ENCODE measurements around the gene SPDYE3. TPM values are rescaled to one million over a fixed set of nuclear protein-coding genes. Genes with fewer than 3 reads are reported as not detected.
"Not testable (repeated sequence)": the region's sequence is repeated elsewhere in the genome, so short reads cannot be mapped to it uniquely, and the experiment has no call there.

Gene SPDYE3
- total and polyA plus RNA-seq, 2 experiments from 2014 or later, result 3.4 TPM; not detected in 1

- H3K4me2 ChIP-seq, result peak overlapping the region; percentile 84
- WGBS (ENCODE audit: low lambda C conversion rate, missing lambda C conversion rate), result 2% methylated on average over 35 of the region's 101 CpGs
- H3K79me2 ChIP-seq, result peaks cover 26% of the 10 kb centered on the region
- H3K4me3 ChIP-seq, result peak overlapping the region; percentile 36
- H4K20me1 ChIP-seq (ENCODE audit: insufficient read depth, poor library complexity, severe bottlenecking), result peaks cover 7% of the 10 kb centered on the region
- peak overlapping the region; percentile 65 for H3K27ac ChIP-seq
- no peaks in the 10 kb centered on the region for H3K9me3 ChIP-seq (ENCODE audit: low read depth)
- no peaks in the 10 kb centered on the region for H3K27me3 ChIP-seq
- no peaks in the 10 kb centered on the region for H3K36me3 ChIP-seq (replicated peaks; ENCODE audit: insufficient read depth, low read depth)
- H2AFZ ChIP-seq, result peak overlapping the region; percentile 79
- DNase-seq (ENCODE audit: low spot score), result peak; percentile 98
- peaks cover 12% of the 10 kb centered on the region for H3K4me1 ChIP-seq (ENCODE audit: insufficient read depth)
- TF ChIP-seq EZH2phosphoT487 (IDR thresholded peaks at IDR 0.05; ENCODE audit: low read depth, severe bottlenecking, unreplicated experiment) (no peak), CTCF (IDR thresholded peaks at IDR 0.05; ENCODE audit: poor library complexity) (peak; percentile 22), EZH2 (IDR thresholded peaks at IDR 0.05; ENCODE audit: borderline replicate concordance) (no peak)
- no peaks in the 10 kb centered on the region for H3K9me2 ChIP-seq (replicated peaks; ENCODE audit: insufficient read depth)
Measured at GRCh38 chr7:100271716-100272537, 35.6 kb upstream of the SPDYE3 start.

GRCh38 chr7:100272538-100272902, 35.0 kb upstream of the SPDYE3 start:
- 50% methylated on average over 9 of the region's 11 CpGs for WGBS (ENCODE audit: low lambda C conversion rate, missing lambda C conversion rate)
- H3K4me2 ChIP-seq, result peak overlapping the region; percentile 84
- H3K27ac ChIP-seq, result peak overlapping the region; percentile 55
- not testable (repeated sequence) for H3K36me3 ChIP-seq (replicated peaks; ENCODE audit: insufficient read depth, low read depth); H3K27me3 ChIP-seq; H3K9me3 ChIP-seq (ENCODE audit: low read depth); H3K9me2 ChIP-seq (replicated peaks; ENCODE audit: insufficient read depth); H3K4me3 ChIP-seq; H4K20me1 ChIP-seq (ENCODE audit: insufficient read depth, poor library complexity, severe bottlenecking); DNase-seq (ENCODE audit: low spot score)
- H3K79me2 ChIP-seq, result peaks cover 20% of the 10 kb centered on the region
- peak overlapping the region; percentile 79 for H2AFZ ChIP-seq
- H3K4me1 ChIP-seq (ENCODE audit: insufficient read depth), result peaks cover 12% of the 10 kb centered on the region

GRCh38 chr7:100275120-100275519, 32.4 kb upstream of the SPDYE3 start:
- Histone ChIP-seq H3K27ac (no peak overlapping the region), H3K79me2 (no peaks in the 10 kb centered on the region), H4K20me1 (ENCODE audit: insufficient read depth, poor library complexity, severe bottlenecking) (no peaks in the 10 kb centered on the region), H2AFZ (no peak overlapping the region), H3K4me3 (no peak overlapping the region), H3K9me3 (ENCODE audit: low read depth) (no peaks in the 10 kb centered on the region), H3K27me3 (no peaks in the 10 kb centered on the region), H3K36me3 (replicated peaks; ENCODE audit: insufficient read depth, low read depth) (no peaks in the 10 kb centered on the region), H3K9me2 (replicated peaks; ENCODE audit: insufficient read depth) (no peaks in the 10 kb centered on the region), H3K4me2 (no peak overlapping the region), H3K4me1 (ENCODE audit: insufficient read depth) (peaks cover under 1% of the 10 kb centered on the region)
- no peak for DNase-seq (ENCODE audit: low spot score)
- no peak for TF ChIP-seq EZH2phosphoT487 (IDR thresholded peaks at IDR 0.05; ENCODE audit: low read depth, severe bottlenecking, unreplicated experiment)
- no peak for TF ChIP-seq EZH2 (IDR thresholded peaks at IDR 0.05; ENCODE audit: borderline replicate concordance)
- TF ChIP-seq CTCF (IDR thresholded peaks at IDR 0.05; ENCODE audit: poor library complexity), result no peak
- 95% methylated on average over 1 of the region's 1 CpG for WGBS (ENCODE audit: low lambda C conversion rate, missing lambda C conversion rate)

GRCh38 chr7:100276126-100276525, 31.4 kb upstream of the SPDYE3 start:
- not testable (repeated sequence) for H3K4me2 ChIP-seq; H3K9me2 ChIP-seq (replicated peaks; ENCODE audit: insufficient read depth); H3K9me3 ChIP-seq (ENCODE audit: low read depth); H3K4me1 ChIP-seq (ENCODE audit: insufficient read depth); H3K36me3 ChIP-seq (replicated peaks; ENCODE audit: insufficient read depth, low read depth); H2AFZ ChIP-seq; H3K79me2 ChIP-seq; H4K20me1 ChIP-seq (ENCODE audit: insufficient read depth, poor library complexity, severe bottlenecking); H3K4me3 ChIP-seq; H3K27me3 ChIP-seq; DNase-seq (ENCODE audit: low spot score); H3K27ac ChIP-seq
- WGBS (ENCODE audit: low lambda C conversion rate, missing lambda C conversion rate), result 86% methylated on average over 6 of the region's 6 CpGs

GRCh38 chr7:100282069-100282608, 25.4 kb upstream of the SPDYE3 start:
- not testable (repeated sequence) for H3K4me3 ChIP-seq; H2AFZ ChIP-seq; DNase-seq (ENCODE audit: low spot score); H4K20me1 ChIP-seq (ENCODE audit: insufficient read depth, poor library complexity, severe bottlenecking); H3K27ac ChIP-seq; H3K4me1 ChIP-seq (ENCODE audit: insufficient read depth); H3K9me3 ChIP-seq (ENCODE audit: low read depth); H3K4me2 ChIP-seq; H3K9me2 ChIP-seq (replicated peaks; ENCODE audit: insufficient read depth); H3K27me3 ChIP-seq; H3K79me2 ChIP-seq; H3K36me3 ChIP-seq (replicated peaks; ENCODE audit: insufficient read depth, low read depth)
- WGBS (ENCODE audit: low lambda C conversion rate, missing lambda C conversion rate), result 92% methylated on average over 3 of the region's 3 CpGs

- not testable (repeated sequence) for H3K4me3 ChIP-seq; H3K27ac ChIP-seq; H3K27me3 ChIP-seq; H3K79me2 ChIP-seq; H3K4me1 ChIP-seq (ENCODE audit: insufficient read depth); DNase-seq (ENCODE audit: low spot score); H3K9me3 ChIP-seq (ENCODE audit: low read depth); H4K20me1 ChIP-seq (ENCODE audit: insufficient read depth, poor library complexity, severe bottlenecking); H3K4me2 ChIP-seq; H3K9me2 ChIP-seq (replicated peaks; ENCODE audit: insufficient read depth); H3K36me3 ChIP-seq (replicated peaks; ENCODE audit: insufficient read depth, low read depth); H2AFZ ChIP-seq
- 93% methylated on average over 8 of the region's 8 CpGs for WGBS (ENCODE audit: low lambda C conversion rate, missing lambda C conversion rate)
Measured at GRCh38 chr7:100283147-100283546, 24.4 kb upstream of the SPDYE3 start.

Data from hepatocyte (in vitro differentiated cells).